Measurements from ENCODE around the gene HSF5. TPM values are rescaled to one million over a fixed set of nuclear protein-coding genes. Genes with fewer than 3 reads are reported as not detected.

HSF5 gene
- total and polyA plus RNA-seq, 12 donors = 0.03 to 0.11 (median 0.06) TPM; not detected in 8

DNA sequence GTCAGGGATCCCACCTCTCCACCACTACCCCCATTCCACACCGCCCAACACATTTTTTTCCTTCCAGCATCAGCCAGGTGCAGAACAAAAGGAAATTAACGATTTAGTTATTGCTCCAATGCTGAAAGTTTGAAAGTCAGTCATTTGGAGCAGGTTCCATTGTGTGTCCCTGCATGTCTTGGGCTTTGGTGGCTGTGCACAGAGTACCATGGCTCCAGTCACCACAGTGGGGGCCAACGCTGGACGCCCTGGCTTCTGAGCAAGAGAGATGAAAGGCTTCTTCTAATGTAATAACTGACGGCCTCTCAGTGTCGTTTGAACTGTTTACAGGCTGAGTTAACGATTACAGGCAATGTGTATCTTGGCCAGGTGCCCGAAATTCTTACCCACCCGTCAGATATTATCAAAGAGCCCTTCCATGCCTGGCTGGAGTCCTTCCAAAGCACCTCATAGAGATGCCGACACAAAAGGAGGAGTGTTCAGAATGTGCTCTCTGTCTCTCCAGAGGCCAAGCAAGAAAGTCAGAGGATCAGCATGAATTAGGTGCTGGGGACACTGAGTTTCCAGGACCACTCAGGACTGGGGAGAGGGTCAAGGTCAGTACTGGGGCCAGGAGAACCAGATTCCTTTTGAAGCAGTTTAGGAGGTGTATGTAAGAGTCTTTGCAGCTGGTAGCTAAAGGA is 96.8 kb downstream of the HSF5 start:
- no peaks in the 10 kb centered on the region for H3K36me3 ChIP-seq (replicated peaks in 1 of 2)
- WGBS, 4 donors = 24 to 30% (median 28%) methylated on average over 10 of the region's 10 CpGs
- H3K4me1 ChIP-seq (replicated peaks in 1 of 2) = peaks cover 9 to 25% of the 10 kb centered on the region in 2 donors
- peak overlapping the region in 4 of 5 donors; percentile 26 to 72 (median 44) for H3K27ac ChIP-seq
- H3K9me3 ChIP-seq (replicated peaks in 1 of 3) = no peaks in the 10 kb centered on the region
- intact Hi-C loops (cut with DNase I) = no loop called here
- TF ChIP-seq, protein P1, sequence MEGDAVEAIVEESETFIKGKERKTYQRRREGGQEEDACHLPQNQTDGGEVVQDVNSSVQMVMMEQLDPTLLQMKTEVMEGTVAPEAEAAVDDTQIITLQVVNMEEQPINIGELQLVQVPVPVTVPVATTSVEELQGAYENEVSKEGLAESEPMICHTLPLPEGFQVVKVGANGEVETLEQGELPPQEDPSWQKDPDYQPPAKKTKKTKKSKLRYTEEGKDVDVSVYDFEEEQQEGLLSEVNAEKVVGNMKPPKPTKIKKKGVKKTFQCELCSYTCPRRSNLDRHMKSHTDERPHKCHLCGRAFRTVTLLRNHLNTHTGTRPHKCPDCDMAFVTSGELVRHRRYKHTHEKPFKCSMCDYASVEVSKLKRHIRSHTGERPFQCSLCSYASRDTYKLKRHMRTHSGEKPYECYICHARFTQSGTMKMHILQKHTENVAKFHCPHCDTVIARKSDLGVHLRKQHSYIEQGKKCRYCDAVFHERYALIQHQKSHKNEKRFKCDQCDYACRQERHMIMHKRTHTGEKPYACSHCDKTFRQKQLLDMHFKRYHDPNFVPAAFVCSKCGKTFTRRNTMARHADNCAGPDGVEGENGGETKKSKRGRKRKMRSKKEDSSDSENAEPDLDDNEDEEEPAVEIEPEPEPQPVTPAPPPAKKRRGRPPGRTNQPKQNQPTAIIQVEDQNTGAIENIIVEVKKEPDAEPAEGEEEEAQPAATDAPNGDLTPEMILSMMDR (IDR thresholded peaks at IDR 0.05) = no peak
- peak in 1 of 2 donors; percentile 41 for TF ChIP-seq POLR2A (IDR thresholded peaks at IDR 0.05)
- no peaks in the 10 kb centered on the region for H3K27me3 ChIP-seq
- H3K4me3 ChIP-seq = no peak overlapping the region
- DNase-seq = peak; percentile 67 to 95 (median 93)

DNA sequence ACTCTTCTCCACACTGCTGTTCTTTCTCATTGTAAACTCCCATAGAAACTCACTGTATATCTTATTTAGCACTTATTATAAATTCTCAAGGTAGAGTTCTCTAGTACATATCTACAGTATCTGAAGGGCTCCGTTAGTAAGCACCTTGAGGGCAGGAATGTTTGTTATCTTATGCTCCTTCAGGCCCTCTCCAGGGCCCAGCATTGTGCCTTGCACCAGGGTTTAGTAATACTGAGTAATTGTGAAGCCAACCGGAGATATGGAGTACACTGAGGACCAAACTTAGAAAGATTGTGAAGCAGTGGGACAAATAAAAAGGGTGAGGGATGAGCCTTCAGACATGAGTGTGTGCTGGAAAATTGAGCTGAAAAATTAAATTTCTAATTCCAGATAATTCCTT is 97.3 kb downstream of the HSF5 start:
- 81 to 88% (median 83%) methylated on average over 2 of the region's 2 CpGs for WGBS, 4 donors
- H3K27ac ChIP-seq = peak overlapping the region in 4 of 5 donors; percentile 14 to 72 (median 44)
- DNase-seq = no peak

DNA sequence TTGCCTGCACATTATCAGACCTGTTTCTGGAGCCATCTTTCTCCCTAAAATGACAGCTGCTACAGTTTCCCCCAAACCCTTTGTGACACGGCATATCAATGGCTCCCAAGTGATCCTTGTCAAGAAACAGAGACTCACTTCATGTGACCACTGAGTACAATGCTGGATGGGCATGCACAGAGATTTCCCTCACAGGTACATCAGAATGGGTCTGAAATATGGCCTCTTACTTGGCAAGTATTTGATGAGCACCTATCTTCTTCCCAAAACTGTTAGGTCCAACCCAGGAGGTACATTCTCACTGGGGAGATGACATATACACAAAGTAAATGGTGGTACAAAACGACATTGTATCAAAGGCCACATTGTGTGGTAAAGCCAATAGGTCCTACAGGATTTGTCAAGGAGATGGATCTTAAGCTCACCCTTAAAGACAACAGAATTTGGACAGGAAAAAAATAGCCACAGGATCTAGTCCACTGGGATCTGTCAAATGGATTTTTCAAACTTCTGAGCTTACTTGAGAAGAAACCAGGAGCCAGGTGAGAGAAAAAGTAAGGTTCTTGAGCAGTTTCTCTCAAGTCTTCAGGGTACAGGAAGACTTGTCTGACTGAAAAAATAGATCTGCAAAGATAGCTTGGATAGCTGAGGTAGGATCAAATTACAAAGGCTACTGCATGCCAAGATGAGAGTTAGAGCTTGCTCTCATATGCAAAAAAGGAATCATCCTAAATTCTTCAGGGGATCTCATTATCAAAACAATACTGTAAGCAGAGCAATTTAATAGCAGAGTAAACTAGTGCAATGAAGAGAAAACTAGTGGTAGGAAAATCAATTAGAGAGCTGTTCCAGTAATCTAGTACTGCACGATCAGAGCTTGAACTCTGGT is 99.7 kb downstream of the HSF5 start:
- Histone ChIP-seq H3K36me3 (replicated peaks in 1 of 2) (no peaks in the 10 kb centered on the region), H3K4me1 (replicated peaks in 1 of 2) (peaks cover 13 to 33% of the 10 kb centered on the region in 2 donors), H3K27ac (no peak overlapping the region), H3K9me3 (replicated peaks in 1 of 3) (no peaks in the 10 kb centered on the region), H3K27me3 (no peaks in the 10 kb centered on the region), H3K4me3 (no peak overlapping the region)
- intact Hi-C loops (cut with DNase I) = no loop called here
- TF ChIP-seq POLR2A (IDR thresholded peaks at IDR 0.05) = no peak
- TF ChIP-seq, protein P1 (IDR thresholded peaks at IDR 0.05) = no peak
- DNase-seq = no peak
- 57 to 67% (median 61%) methylated on average over 3 of the region's 3 CpGs for WGBS, 4 donors

More for the DNA sequence above, 97.3 kb downstream of the HSF5 start:
- intact Hi-C loops (cut with DNase I) = no loop called here
- Histone ChIP-seq H3K4me3 (no peak overlapping the region), H3K36me3 (replicated peaks in 1 of 2) (no peaks in the 10 kb centered on the region), H3K4me1 (replicated peaks in 1 of 2) (peaks cover 9 to 24% of the 10 kb centered on the region in 2 donors), H3K9me3 (replicated peaks in 1 of 3) (no peaks in the 10 kb centered on the region), H3K27me3 (no peaks in the 10 kb centered on the region)
- TF ChIP-seq, protein P1 (IDR thresholded peaks at IDR 0.05) = no peak
- TF ChIP-seq POLR2A (IDR thresholded peaks at IDR 0.05) = no peak

DNA sequence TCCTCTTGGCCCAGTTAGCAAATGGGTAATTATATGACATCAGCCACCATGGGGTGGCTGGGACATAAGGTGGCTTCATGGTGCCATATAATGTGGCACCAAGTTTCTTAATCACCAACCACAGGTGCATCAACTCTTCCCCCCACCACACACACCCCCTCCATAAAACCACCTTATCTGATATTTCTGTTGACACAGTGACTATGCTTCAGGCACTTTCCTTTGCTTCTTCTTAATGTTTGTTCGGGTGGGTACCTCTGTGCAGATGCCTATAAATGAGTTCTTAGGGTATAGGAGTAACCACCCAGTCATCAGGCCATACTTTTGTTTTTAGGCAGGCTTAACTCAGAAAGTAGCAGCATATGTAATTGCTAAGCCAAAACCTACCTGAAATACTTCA is 100.4 kb downstream of the HSF5 start:
- TF ChIP-seq, protein P1 (IDR thresholded peaks at IDR 0.05) = no peak
- TF ChIP-seq POLR2A (IDR thresholded peaks at IDR 0.05) = no peak
- no peaks in the 10 kb centered on the region for H3K27me3 ChIP-seq
- H3K4me1 ChIP-seq (replicated peaks in 1 of 2) = peaks cover 13 to 36% of the 10 kb centered on the region in 2 donors
- no peak overlapping the region for H3K4me3 ChIP-seq
- H3K27ac ChIP-seq = no peak overlapping the region
- no peak for DNase-seq
- intact Hi-C loops (cut with DNase I) = no loop called here
- H3K9me3 ChIP-seq (replicated peaks in 1 of 3) = no peaks in the 10 kb centered on the region
- 88 to 94% (median 90%) methylated on average over 1 of the region's 1 CpG for WGBS, 4 donors
- H3K36me3 ChIP-seq (replicated peaks in 1 of 2) = no peaks in the 10 kb centered on the region
